ENCODE results near the gene DENND2D.

DNA sequence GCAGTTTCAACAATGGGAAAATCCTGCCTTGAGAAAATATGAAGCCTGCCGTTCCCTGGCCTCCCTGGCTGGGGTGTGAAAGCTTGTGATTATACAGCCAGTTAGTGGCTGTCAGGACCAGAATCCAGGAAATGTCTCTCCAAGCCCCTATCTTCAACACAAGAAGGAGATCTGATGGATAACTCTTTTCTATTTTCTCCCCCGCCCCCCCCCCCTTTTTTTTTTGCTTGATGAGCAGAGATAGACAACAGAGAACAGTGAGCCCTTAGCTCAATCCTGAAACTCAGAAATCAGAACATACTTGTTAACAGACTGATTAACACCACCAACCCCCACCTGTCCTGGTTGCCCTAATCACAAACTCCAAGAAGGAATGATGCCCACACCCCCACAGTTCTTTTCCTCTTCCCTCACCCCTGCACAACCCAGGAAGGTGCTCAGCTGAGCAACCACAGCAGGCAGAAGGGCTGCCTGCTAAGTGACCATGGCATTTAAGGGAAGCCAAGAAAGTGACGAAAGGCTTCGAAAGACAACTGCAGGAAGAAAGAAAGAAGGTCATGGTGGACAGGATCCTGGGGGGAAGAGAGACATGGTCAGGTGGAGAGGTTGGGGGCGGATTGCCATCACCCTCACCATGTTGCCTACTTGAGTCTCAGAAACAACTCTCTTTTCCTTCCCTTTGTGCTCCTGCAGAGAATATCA, 12.3 kb upstream of the DENND2D start:
- TF ChIP-seq, protein P1, sequence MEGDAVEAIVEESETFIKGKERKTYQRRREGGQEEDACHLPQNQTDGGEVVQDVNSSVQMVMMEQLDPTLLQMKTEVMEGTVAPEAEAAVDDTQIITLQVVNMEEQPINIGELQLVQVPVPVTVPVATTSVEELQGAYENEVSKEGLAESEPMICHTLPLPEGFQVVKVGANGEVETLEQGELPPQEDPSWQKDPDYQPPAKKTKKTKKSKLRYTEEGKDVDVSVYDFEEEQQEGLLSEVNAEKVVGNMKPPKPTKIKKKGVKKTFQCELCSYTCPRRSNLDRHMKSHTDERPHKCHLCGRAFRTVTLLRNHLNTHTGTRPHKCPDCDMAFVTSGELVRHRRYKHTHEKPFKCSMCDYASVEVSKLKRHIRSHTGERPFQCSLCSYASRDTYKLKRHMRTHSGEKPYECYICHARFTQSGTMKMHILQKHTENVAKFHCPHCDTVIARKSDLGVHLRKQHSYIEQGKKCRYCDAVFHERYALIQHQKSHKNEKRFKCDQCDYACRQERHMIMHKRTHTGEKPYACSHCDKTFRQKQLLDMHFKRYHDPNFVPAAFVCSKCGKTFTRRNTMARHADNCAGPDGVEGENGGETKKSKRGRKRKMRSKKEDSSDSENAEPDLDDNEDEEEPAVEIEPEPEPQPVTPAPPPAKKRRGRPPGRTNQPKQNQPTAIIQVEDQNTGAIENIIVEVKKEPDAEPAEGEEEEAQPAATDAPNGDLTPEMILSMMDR (IDR thresholded peaks at IDR 0.05), result no peak
- TF ChIP-seq POLR2A (IDR thresholded peaks at IDR 0.05), result no peak
